Ishikawa (cell line): ENCODE data around the gene ADGRG3.

Source experiments
- CREB1 ChIP-seq: IDR thresholded peaks from 2 replicates; pipeline ENCODE4 v1.6.1; 2012; ENCODE audit warnings: low read depth
- EGR1 ChIP-seq: IDR thresholded peaks from 2 replicates; pipeline ENCODE4 v1.6.1; 2012
- EP300 ChIP-seq: IDR thresholded peaks from 2 replicates; pipeline ENCODE4 v1.6.1; 2012; ENCODE audit warnings: borderline replicate concordance
- FOXM1 ChIP-seq: IDR thresholded peaks from 2 replicates; pipeline ENCODE4 v1.6.1; 2012; ENCODE audit warnings: low read depth, borderline replicate concordance
- TAF1 ChIP-seq: IDR thresholded peaks from 2 replicates; pipeline ENCODE4 v1.6.1; 2012; ENCODE audit warnings: low read depth, mild to moderate bottlenecking
- TCF12 ChIP-seq: IDR thresholded peaks from 2 replicates; pipeline ENCODE4 v1.6.1; 2012; ENCODE audit warnings: low read depth
- TF ChIP-seq, protein P1 (sequence below): IDR thresholded peaks from 2 replicates; pipeline ENCODE4 v1.6.1; 2012
- TF ChIP-seq, protein P2 (sequence below): IDR thresholded peaks from 2 replicates; pipeline ENCODE4 v1.6.1; 2012; ENCODE audit warnings: low read depth, mild to moderate bottlenecking

DNA sequence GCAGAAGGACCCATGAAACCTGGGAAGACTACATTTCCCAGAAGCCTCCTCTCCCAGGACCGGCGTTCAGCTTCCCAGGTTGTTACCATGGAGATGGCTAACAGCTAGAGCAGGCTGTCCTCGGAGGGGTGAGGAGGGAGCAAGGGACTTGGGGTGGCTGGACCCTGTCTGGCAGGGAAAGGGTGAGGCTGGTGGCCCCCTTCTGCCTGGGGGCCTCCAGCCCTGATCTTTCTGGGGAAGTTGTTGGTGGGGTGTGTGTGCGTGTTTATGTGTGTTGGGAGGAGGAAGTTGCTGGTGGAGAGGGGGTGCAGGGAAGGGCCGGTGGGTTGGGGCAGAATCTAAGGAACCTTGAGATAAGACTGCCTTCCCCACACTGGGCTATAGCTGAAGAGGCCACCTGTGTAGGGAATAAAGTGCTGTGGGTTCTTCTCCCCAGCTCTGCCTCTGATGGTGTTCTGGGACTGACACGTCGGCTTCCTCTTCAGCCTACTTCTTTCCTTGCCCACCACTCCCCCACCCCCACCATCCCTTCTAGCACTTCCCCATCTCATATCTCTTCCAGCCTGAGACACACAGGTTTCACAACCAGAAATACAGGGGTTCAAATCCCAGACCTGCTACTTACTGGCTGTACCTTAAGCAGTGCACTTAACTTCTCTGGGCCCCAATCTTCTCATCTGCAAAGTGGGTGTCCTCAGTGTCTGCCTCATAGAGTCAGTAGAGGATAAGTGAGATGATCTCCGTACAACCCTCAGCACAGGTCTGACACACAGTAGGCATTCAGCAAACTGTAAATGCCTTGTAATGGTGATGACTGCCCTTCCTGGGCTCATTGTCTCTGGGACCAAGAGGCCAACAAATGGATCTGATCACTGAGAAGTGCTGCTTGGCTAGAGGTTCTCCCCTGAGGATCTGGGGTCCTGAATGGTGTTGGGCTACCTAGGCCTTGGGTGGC lies 26.9 kb downstream of the ADGRG3 start, which contains the start of gene DRC7:
- TF ChIP-seq TAF1 (no peak), EP300 (no peak), FOXM1 (no peak), CREB1 (no peak), TCF12 (no peak), EGR1 (no peak)
- TF ChIP-seq, protein P1, sequence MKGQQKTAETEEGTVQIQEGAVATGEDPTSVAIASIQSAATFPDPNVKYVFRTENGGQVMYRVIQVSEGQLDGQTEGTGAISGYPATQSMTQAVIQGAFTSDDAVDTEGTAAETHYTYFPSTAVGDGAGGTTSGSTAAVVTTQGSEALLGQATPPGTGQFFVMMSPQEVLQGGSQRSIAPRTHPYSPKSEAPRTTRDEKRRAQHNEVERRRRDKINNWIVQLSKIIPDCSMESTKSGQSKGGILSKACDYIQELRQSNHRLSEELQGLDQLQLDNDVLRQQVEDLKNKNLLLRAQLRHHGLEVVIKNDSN: no peak
- TF ChIP-seq, protein P2, sequence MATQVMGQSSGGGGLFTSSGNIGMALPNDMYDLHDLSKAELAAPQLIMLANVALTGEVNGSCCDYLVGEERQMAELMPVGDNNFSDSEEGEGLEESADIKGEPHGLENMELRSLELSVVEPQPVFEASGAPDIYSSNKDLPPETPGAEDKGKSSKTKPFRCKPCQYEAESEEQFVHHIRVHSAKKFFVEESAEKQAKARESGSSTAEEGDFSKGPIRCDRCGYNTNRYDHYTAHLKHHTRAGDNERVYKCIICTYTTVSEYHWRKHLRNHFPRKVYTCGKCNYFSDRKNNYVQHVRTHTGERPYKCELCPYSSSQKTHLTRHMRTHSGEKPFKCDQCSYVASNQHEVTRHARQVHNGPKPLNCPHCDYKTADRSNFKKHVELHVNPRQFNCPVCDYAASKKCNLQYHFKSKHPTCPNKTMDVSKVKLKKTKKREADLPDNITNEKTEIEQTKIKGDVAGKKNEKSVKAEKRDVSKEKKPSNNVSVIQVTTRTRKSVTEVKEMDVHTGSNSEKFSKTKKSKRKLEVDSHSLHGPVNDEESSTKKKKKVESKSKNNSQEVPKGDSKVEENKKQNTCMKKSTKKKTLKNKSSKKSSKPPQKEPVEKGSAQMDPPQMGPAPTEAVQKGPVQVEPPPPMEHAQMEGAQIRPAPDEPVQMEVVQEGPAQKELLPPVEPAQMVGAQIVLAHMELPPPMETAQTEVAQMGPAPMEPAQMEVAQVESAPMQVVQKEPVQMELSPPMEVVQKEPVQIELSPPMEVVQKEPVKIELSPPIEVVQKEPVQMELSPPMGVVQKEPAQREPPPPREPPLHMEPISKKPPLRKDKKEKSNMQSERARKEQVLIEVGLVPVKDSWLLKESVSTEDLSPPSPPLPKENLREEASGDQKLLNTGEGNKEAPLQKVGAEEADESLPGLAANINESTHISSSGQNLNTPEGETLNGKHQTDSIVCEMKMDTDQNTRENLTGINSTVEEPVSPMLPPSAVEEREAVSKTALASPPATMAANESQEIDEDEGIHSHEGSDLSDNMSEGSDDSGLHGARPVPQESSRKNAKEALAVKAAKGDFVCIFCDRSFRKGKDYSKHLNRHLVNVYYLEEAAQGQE: no peak
